C1 segment of cervical spinal cord (tissue), 14 donors: ENCODE data around the gene SEC16B.

Experiments
- DNase-seq, 14 donors: peaks; one replicate each; lab custom pipeline; 2025; lab: John Stamatoyannopoulos, UW

The SEC16B gene

DNA sequence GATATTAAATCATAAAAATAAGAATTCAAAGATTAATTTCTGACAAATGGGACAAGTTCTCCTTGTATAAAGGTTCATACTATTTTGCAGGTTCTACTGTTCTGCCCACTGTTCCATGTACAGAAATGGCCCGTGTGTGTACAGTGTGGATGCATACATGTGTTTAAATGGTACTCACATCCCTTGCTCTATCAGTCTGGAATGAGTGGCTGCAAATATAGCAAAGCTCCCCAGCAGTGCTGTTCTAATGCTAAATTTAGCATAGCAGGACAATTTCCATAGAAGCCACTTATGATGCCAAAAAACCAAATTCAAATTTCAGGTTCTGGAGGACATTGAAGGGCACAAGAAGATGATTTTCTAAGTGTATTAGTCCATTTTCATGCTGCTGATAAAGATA, 9.4 kb upstream of the SEC16B start:
- no peak for DNase-seq

DNA sequence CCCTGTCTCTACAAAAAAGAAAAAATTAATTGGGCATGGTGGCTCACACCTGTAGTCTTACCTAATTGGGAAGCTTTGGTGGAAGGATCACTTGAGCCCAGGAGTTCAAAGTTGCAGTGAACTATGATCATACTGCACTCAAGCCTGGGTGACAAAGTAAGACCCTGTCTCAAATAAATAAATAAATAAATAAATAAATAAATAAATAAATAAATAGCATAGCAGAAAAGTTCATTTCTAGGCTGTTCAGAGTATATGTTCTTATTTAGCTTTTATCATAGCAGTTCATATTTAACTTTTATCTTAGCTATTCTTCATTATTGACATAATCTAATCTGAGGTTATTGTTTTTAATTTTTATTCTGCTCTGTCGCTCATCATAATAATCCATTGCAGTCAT, 8.7 kb upstream of the SEC16B start:
- no peak for DNase-seq

DNA sequence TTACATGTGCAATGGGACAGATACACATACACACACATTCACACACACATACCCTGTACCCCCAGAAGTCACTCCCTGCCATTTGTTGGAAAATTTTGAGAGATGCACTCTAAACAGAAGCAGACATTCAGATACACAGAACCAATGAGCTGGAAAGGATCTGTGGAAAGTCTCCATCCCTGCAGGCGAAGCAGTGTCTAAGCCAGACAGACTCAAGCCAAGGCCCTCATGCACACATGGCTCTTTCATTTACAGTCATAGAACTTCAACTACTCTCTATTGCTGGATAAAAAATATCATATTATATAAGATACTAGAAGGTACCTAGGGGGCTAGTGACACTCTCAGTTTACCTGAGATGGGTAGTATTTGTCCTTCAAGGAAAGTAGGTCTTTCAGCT, 7.3 kb upstream of the SEC16B start:
- no peak for DNase-seq

DNA sequence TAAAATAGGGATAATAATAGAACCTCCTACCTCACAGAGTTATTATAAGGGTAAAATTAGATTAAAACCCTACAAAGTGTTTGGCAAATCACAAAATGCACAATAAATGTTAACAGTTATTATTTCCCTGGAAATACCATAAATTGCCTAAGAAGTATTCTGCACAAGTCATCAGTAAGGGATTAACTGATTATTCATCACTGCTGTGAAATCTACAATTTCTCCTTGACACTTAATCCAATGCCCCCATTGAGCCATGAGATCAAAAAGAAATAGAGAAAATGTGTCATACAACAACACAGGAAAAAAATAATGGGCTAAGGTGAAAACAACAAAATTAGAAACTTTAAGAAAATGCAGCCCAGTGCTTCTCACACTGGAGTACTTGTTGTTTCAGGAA, 6.7 kb upstream of the SEC16B start:
- DNase-seq, result no peak

DNA sequence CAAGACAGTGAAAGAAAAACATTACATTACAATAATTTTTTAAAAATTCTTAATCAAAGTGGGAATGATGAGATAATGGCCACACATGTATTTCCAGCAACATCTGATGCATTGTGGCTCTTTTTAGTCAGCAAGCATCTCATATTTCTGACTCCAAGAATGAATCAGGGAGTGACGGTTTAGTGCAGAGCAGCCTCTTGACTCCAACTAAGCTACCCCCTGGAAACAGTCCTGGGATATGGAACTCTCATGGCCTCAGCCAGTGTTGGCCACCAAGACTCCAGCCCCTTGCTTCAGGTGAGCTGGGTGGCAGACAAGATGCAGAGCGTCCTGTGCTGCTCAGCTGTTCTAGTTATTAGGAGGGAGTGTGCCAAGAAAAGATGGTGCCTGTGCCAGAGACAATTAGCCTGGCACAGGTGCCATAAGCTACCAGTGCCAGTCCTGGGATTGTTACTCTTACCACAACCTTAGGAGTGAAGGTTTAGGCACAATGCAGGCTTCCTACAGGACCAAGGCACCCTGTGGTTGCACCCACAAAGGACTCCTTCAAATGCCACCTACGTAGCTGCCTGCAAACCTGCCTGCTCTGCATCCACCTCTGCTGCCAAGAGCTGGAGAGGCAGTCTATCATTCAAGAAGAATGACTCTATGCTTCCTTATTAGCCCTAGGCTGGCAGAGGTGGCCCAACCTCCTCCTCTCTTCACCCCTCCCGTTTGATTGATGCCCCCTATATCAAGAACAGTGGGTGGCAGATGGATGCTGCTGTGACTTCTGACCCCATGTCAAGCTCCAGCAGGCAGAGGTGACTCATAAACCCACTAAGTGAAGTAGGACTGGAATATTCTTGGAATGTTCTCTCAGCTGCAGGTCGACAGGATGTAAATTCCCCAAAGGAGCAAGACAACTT, 6.0 kb upstream of the SEC16B start:
- DNase-seq, result peak in 1 of 14 donors; percentile 7

DNA sequence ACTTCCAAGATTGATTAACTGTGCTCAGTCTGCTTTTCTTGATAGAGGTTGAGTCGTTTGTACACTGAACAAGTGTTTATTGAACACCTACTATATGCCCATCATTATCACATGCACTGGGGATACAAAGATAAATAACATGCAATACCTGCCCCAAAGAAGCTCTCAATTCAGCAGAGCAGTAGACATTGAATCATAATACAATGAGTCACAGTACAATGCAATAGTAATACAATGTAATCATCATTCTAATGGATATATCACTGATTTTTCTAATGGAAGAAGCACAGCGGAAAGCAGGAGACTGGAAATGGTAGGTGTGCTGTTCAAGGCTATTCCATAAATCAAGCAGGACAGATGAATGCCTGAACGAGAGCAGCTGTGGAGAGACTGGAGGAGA, 3.7 kb upstream of the SEC16B start:
- no peak for DNase-seq

DNA sequence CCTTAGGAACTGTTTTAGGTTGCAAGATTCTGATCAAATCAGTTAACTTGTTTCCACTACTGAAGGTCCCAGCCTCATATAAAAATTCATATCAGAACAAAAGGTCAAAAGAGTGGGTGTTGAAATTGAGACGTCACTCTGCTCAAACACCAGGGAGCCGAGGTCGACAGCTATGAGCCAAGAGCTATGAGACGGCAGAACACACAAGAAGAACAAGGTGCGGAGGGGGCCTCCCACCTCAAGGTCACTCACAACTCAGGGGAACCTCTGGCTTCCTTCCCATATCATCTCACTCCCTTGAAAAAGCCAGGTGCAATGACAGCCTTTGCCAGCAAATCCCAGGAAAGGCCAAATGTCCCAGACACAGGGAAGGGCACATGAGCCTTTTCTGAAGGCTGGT, 749 bp downstream of the SEC16B start:
- no peak for DNase-seq

DNA sequence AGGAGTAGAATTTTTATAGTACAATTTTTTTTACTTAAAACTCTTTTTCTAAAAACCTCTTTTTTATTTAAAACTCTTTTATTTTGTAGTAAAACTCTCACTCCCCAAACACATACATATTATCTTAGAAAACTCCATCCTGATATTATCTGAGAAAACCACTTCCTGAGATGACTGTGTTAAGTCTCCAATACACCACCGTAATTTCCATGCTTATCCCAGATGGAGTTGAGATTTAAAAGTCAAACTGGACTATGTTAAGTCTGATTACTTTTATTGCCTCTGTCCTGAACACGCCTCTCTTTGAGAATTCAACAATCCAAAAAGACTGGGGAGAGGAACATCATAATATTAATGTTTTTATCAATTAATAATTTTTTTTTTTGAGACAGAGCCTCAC, 3.7 kb downstream of the SEC16B start:
- no peak for DNase-seq

DNA sequence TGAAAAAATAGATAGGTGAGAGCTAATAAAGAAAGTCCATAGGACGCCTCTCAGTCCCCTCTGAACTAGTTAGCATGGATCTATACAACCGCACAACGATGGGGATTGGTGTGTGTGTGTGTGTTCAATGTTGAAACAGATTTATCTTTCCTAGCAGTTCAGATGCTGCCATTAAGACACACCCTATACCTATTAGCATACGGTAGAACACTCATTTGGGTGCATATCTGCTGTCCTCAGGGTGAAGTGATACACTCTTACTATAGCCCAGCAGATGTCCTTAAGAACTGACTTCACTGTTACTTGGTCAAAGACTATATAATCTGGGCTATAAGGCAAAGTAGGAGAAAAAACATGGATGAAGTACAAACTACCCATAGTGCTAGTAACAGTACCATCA, 4.6 kb downstream of the SEC16B start:
- no peak for DNase-seq

DNA sequence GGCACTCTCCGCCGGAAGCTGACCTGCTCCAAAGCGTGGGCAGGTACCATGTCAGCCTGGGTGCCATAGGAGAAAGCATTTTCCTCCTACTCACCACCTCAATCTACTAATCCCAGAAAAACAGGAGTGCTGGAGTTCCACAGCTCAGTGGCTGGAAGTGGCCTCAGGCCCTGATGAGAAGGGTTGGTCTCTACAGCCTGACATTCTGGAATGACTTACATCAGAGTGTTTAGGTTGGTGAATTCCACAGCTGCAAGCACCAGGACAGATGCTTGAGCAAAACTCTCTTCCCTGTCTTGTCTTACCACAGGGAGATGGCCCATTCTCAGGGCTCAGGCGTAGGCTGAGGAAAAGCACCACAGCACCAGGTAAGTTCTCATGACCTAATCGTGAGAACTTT, 5.5 kb downstream of the SEC16B start:
- no peak for DNase-seq

DNA sequence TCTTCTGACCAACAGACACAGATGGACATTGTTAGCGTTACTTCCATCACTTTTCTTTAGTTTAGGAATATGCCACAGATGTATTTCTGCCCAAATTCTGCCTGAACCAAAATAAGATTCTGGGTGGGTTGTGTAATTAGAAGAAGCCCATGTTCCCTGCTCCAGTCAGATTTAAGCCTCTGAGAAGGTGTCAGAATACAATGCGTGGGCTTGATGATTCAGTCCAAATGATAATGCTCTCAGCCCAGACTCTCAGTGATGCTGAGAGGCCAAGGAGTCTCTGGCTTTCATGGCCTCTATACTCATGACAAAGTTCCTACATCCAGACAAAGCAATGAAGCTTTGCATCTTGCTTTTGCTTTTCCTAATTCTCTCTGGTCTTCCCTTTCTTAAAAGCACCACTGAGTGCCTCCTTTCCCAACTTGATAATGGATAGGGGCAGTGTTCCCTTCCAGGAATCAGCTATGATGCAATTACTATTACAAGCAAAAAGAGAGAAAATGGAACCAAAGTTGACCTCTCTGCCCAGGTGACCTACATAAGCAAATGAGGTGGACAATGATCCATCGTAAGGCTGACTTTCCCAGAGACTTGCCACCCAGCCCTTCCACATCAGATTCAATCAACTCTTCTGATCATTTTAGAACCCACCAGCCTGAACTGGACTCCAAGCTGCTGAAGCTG, 8.8 kb downstream of the SEC16B start:
- no peak for DNase-seq

DNA sequence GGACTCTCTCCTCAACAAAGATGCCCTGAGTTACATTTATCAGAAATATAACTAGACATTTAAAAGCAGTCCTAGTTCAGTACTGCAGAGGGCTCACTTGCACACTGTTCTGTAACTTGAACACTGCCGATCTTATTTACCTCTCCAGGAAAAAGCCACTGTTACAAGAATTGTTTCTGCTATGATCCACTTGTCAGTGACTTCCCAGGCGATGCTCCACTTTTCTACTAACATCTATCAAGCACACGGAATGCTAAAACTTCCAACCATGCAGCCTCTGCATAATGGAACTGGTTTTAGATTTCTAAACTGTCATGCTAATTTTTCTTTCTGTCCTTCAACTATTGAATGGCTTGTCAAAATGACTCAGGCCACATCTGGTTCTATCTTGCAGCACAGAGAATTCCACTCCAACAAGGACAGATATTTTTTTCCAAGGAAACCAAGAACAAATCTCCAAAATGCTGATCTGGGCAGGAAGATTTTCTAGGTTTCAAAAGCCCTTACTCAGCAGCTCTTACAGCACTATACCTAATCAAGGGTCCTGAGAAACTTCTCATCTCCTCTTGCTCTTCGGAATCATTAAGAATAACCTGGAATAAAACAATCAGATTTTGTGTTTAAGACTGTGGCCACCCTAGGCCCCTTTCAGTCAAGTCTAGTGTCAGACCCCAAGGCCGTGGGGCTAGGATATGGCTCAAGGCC, 9.9 kb downstream of the SEC16B start:
- no peak for DNase-seq

DNA sequence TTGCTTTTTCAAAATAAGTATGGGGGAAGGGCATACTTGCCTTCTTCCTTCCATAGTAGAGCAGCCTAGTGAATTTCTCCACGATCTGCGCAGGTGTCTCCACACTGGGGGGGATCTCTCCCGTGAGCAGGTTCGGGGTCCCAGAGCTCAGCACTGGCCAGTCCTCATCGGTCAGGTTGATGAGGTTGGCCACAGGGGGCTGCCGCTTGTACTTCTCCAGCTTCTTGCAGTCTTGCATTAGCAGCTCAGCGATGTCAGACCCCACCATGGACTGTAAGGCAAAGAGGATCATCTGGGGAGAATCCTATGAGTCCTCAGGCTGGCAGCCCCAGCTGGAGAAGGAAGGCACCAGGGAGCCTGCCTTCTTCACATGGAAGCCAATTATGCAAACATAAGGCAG, 11.8 kb downstream of the SEC16B start:
- DNase-seq, result no peak

DNA sequence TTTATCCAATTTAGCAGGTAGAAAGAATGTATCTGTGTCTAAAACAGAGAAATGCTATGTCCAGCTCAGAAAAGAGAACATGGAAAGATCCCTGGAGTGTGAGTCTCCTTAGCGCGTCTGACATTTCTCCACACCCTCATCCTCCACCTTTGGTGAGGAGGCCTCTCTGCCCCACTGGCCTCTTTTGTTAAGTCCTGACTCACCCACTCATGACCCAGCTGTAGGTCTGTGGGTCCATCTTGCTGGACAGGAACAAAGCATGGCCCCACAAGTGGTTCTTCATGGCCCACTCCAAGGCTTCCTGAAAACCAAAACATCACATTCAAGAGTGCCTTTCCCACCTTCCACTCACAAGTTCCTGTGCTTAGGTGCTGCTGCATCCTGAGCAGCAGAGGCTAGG, 15.8 kb downstream of the SEC16B start:
- DNase-seq, result no peak

DNA sequence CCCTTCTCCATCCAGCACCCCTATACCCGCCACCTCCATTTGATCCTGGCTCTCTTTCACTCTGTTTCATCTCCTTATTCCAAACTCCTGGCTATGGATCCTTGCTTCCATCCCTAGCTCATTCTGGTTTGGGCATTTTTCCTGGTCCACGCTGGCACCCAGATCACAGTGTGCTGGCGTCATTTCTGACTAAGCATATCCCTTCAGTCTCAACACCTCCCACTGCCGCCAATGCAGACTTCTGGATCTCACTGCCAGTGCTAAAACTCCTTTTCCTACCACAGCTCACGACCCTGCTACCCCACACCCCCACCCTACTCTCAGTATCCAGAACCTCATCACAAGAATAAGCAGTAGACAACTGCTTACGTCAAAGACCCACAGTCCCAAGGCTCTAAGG, 16.3 kb downstream of the SEC16B start:
- DNase-seq, result no peak

DNA sequence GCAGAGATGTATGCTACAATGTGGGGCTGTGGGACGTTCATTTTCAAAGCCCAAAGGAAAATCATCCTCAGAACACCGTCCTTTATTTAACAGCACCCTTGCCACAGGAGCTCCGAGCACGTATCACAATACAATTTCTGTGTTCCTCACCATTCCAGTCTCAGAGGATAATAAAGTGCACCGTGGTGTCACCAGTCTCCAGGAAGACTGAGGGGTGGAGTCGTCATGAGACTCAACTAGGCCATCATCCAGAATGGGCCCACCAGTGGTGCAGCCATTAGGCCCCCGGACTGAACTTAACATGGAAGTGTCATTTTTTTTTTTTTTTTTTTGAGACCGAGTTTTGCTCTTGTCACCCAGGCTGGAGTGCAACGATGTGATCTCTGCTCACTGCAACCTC, 17.2 kb downstream of the SEC16B start:
- no peak for DNase-seq

DNA sequence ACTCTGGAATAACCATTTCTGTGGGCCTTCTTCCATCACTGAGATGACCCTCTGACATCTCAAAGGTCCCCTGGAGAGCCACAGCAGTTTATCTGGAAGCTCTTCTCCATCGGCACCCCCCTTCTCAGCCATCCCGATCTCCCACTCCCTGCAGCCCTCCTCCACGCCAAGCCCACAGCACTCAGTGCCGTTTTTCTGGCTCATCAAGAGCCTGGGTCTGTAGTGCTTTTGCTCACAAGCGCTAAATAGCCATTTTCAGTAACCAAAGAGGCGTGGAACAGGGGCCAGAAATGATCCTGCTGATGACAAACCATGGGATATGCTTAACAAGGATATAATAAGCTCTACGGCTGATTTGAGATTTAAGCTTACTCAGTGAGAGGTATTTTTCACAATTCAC, 17.6 kb downstream of the SEC16B start:
- no peak for DNase-seq

DNA sequence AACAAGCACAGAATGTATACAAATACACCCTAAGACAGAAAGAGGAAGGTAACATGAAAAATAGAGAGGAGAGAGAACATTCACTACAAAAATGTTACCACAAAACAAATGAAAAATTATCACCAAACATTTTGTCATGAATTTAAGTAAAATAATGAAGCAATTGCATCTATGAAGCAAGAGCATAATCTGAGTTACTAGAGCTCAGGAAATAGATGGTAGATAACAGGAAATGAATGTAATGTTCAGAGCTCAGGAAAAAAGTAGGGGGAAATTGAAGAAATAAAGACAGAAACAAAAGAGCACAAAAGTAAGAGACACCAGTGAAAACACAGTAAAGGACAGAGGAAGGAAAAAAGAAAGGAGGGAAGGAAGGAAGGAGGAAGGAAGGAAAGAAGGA, 19.4 kb downstream of the SEC16B start:
- no peak for DNase-seq

DNA sequence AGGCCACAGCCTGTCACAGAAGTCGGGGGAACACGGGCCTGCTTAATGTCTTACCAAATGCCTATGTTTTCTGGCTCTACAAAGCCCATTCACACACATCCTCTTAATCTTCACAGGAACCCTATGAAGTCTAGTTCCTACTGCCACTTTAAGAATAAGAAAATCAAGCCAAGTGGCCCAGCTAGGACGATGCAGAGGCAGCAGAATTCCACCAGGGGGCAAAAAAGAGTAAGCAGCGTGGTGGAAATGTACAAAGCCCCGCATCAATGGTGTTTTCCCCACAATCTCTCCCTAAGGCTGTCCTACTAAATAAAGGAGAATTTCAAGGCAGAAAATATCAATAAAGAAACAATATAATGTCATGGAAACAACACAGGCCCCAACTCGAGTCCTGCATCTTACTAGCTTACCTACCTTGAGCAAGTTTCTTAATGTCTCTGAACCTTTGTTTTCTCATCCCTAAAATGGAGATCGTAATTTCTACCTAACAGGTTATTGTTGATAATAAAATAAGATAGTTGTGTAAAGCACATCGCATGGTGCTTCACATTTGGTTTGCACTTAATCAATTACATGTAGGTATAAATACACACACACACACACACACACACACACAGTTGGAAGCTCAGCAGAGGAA, 21.4 kb downstream of the SEC16B start:
- peak in 10 of 14 donors; percentile 7 to 46 (median 28) for DNase-seq

DNA sequence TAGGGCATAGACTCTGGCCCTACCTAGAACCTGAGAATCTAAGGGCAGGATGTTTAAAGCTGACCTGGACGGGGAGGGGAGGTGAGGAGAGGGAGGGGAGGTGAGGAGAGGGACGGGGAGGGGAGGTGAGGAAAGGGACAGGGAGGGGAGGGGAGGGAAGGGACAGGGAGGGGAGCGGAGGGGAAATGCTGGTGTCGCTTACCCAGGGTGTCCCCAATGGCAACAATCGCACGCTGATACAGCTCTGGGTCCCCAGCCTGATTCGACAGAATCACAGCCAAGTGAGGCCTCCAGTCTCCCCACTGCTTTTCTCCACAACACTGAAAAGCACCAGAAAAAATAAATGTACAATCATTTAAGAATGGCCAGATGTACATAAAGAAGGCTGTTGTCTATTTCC, 22.2 kb downstream of the SEC16B start:
- no peak for DNase-seq

DNA sequence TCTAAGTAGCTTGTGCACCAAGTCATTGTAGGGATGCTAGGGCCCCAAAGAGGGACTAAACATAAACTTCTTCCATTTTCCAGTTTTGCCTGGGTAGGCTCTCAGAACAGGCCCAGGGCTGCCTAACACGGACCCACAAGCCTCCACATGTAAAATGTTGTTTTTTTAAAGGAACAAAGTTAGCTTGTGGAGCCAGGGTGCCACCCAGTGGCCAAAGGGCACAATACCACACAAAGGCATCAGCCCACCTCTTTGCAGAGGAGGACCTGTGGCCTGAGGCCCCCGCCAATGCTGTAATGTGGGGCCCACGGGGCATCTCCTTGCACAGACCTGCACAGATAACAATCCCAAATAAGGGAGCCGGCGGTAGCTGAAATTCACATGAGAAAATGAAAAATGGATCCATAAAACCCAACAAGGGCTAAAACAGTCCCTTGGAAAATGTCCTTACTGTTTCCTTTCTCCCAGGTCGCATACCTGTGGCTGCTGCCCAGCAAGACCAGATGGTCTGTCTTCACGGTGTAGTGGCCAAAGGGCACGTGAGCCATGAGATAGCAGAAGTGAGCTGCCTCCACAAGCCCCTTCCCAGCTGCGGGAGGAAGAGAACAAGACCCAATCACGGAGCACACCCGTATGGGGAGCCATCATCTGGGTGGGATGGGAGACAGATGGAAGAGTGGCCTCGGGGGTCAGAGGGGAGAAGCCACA, 23.8 kb downstream of the SEC16B start:
- peak in 9 of 14 donors; percentile 8 to 52 (median 28) for DNase-seq
